ENCODE data around the gene NEDD1.

NEDD1 gene

GRCh38 chr12:96906849-96907670, at the start of gene NEDD1:
Gene NEDD1 (plus strand): TSS chr12:96907257. CDS start chr12:96909760, 2,503 bp downstream.
- peak; percentile 78 for DNase-seq

GRCh38 chr12:96858162-96858561, 48.9 kb upstream of the NEDD1 start:
- no peak for DNase-seq

- no peak for DNase-seq
Observed at GRCh38 chr12:96861656-96862055, 45.4 kb upstream of the NEDD1 start.

GRCh38 chr12:96862326-96862725, 44.7 kb upstream of the NEDD1 start:
- DNase-seq, result no peak

GRCh38 chr12:96864335-96864734, 42.7 kb upstream of the NEDD1 start:
- no peak for DNase-seq

- no peak for DNase-seq
Observed at GRCh38 chr12:96866801-96867590, 40.1 kb upstream of the NEDD1 start.

- DNase-seq, result no peak
Observed at GRCh38 chr12:96870946-96871345, 36.1 kb upstream of the NEDD1 start.

- DNase-seq, result no peak
Observed at GRCh38 chr12:96872961-96873360, 34.1 kb upstream of the NEDD1 start.

- no peak for DNase-seq
Observed at GRCh38 chr12:96874211-96874610, 32.8 kb upstream of the NEDD1 start.

GRCh38 chr12:96876966-96877365, 30.1 kb upstream of the NEDD1 start:
- DNase-seq, result no peak

GRCh38 chr12:96878704-96879103, 28.4 kb upstream of the NEDD1 start:
- no peak for DNase-seq

- no peak for DNase-seq
Observed at GRCh38 chr12:96879301-96879700, 27.8 kb upstream of the NEDD1 start.

- no peak for DNase-seq
Observed at GRCh38 chr12:96880220-96880619, 26.8 kb upstream of the NEDD1 start.

GRCh38 chr12:96881608-96882007, 25.4 kb upstream of the NEDD1 start:
- no peak for DNase-seq

- no peak for DNase-seq
Observed at GRCh38 chr12:96882862-96883261, 24.2 kb upstream of the NEDD1 start.

- DNase-seq, result no peak
Observed at GRCh38 chr12:96883571-96883970, 23.5 kb upstream of the NEDD1 start.

GRCh38 chr12:96886998-96887677, 19.9 kb upstream of the NEDD1 start:
- no peak for DNase-seq

- no peak for DNase-seq
Observed at GRCh38 chr12:96889273-96889933, 17.7 kb upstream of the NEDD1 start.

GRCh38 chr12:96890331-96890730, 16.7 kb upstream of the NEDD1 start:
- DNase-seq, result no peak

GRCh38 chr12:96892104-96892503, 15.0 kb upstream of the NEDD1 start:
- DNase-seq, result no peak

GRCh38 chr12:96897421-96897820, 9.6 kb upstream of the NEDD1 start:
- DNase-seq, result no peak

GRCh38 chr12:96901175-96901574, 5.9 kb upstream of the NEDD1 start:
- no peak for DNase-seq

- no peak for DNase-seq
Observed at GRCh38 chr12:96902076-96902475, 5.0 kb upstream of the NEDD1 start.
